OCI-LY3 (cell line): ENCODE data around the gene DECR2.

Experiments
- H2AFZ ChIP-seq: fragments of 200-600, 300-600 bp; shearing (Covaris generic); 2 replicates; pipeline ENCODE4 v1.6.0; 2014; ENCODE audit warnings: antibody characterized with exemption, low read depth, low read length
- H3K27ac ChIP-seq: fragments of 200-600, 300-600 bp; sonication (generic); 2 replicates; pipeline ENCODE4 v1.5.1; 2014; ENCODE audit warnings: mild to moderate bottlenecking, low read length, moderate library complexity, mixed read lengths
- H3K27me3 ChIP-seq: fragments of 200-600, 300-600 bp; sonication (generic); 2 replicates; pipeline ENCODE4 v1.6.1; 2014; ENCODE audit warnings: low read depth, low read length, mixed read lengths
- H3K36me3 ChIP-seq: fragments of 200-600, 300-600 bp; sonication (generic); replicated peaks from 2 replicates; pipeline ENCODE3; 2014; ENCODE audit warnings: low read depth, low read length, mixed read lengths
- H3K4me1 ChIP-seq: fragments of 300-600, 200-600 bp; sonication (generic); 2 replicates; pipeline ENCODE4 v1.6.1; 2014; ENCODE audit warnings: low read length, mixed read lengths
- H3K4me2 ChIP-seq: fragments of 200-600, 300-600 bp; sonication (generic); 2 replicates; pipeline ENCODE4 v1.6.1; 2014; ENCODE audit warnings: low read length, mixed read lengths
- H3K4me3 ChIP-seq: fragments of 300-600, 200-600 bp; sonication (generic); 2 replicates; pipeline ENCODE4 v1.5.1; 2014; ENCODE audit warnings: antibody characterized with exemption, mild to moderate bottlenecking, low read length, moderate library complexity
- H3K79me2 ChIP-seq: fragments of 300-600, 200-600 bp; shearing (Covaris generic); 2 replicates; pipeline ENCODE4 v1.6.1; 2014; ENCODE audit warnings: mild to moderate bottlenecking, low read length, mixed read lengths
- H3K9ac ChIP-seq: fragments of 300-600, 200-600 bp; shearing (Covaris generic); 2 replicates; pipeline ENCODE4 v1.6.0; 2014; ENCODE audit warnings: mild to moderate bottlenecking, low read length, moderate library complexity
- H3K9me3 ChIP-seq: fragments of 200-600, 300-600 bp; shearing (Covaris generic); 2 replicates; pipeline ENCODE4 v1.6.1; 2014; ENCODE audit warnings: low read length, mixed read lengths; ENCODE audit not compliant: insufficient read depth
- H4K20me1 ChIP-seq: fragments of 200-600, 300-600 bp; sonication (generic); 2 replicates; pipeline ENCODE4 v1.6.1; 2016; ENCODE audit warnings: low read length, mixed read lengths; ENCODE audit not compliant: insufficient read depth
- EZH2phosphoT487 ChIP-seq: fragments of 200-600 bp; shearing (Covaris generic); IDR thresholded peaks from 2 replicates; pipeline ENCODE4 v1.6.1; 2018; ENCODE audit warnings: antibody characterized with exemption, mixed run types, low read depth
- TF ChIP-seq, protein P1 (sequence below): fragments of 200-600, 300-600 bp; sonication (generic); IDR thresholded peaks from 2 replicates; pipeline ENCODE4 v1.5.1; 2014; ENCODE audit warnings: antibody characterized with exemption, low read length, low read depth

DECR2 gene

DNA sequence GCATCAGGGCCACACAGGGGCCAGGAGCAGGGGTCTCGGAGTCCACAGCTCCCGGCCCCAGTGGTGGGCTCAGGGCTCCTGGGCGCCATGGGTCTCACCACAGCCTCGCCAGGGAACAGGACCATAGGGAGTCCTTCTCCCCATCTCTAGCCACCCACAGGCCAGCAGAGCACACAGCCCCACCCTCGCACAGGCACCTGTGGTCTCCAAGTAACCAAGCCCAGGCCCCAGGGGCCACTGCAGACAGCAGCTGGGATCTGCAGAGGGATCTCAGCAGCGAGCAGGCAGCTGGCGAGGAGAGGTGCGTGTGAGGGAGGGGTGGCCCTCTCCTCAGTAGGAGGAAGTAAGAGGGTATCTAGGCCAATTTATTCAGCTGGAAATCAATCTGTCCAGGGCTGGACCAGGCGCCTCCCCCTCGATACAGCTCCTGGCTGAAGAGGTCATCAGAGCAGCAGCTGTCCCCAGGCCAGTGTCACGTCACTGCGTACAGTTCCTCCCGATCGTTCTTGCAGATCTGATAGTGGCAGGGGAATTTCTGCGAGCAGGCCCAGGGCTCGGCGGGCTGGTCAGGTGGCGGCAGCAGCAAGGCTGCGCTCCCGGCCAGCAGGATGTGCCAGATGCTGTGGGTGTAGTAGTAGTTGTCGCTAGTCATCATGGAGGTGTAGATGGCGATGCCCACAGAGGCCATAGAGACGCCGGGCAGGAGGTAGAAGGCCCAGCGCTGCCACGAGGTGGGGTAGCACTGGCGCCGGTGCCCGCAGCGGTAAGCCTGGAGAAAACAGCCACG, 30.0 kb upstream of the DECR2 start:
- Histone ChIP-seq H4K20me1 (no peaks in the 10 kb centered on the region; the same call in 1 of the 2 replicates), H3K79me2 (peaks cover 6% of the 10 kb centered on the region; the same call in 1 of the 2 replicates)

DNA sequence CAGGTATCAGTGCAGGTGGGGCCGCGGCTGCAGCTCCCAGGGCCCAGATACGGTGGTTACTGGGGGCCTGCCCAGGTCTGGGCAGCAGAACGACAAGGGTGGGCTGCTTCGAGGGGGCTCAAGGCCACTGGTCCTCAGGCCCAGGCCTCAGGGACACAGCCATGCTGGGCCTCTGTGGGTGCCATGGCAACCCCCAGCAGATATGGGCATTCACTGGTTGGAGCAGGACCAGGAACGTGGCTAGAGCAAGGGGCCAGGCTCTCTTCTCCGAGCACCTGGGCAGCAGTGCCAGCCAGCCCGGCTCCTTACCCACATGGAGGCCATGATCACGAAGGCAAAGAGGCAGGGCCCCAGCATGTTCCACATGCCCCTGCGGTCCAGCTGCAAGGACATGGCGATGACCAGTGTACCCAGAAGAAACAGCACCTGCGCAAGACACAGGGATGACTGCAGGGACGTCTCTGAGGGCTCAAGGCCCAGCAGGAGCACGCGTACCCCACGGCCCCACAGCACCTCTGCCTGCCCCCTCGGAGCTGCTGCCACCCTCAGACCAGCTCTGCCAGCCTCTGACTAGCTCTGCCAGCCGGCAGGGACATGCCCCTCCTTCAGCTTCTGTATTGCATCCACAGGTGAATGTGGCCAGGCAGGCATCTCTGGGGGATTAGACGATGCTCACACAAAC, 29.2 kb upstream of the DECR2 start:
- H3K9me3 ChIP-seq = no peaks in the 10 kb centered on the region

More for the DNA sequence above, 30.0 kb upstream of the DECR2 start:
- H3K4me1 ChIP-seq = peaks cover 13% of the 10 kb centered on the region
- H3K4me2 ChIP-seq = no peak overlapping the region
- no peak overlapping the region for H2AFZ ChIP-seq
- H3K27me3 ChIP-seq = no peaks in the 10 kb centered on the region
- no peaks in the 10 kb centered on the region for H3K9me3 ChIP-seq
- H3K36me3 ChIP-seq = peaks cover 10% of the 10 kb centered on the region
- TF ChIP-seq EZH2phosphoT487 = no peak
- TF ChIP-seq, protein P1, sequence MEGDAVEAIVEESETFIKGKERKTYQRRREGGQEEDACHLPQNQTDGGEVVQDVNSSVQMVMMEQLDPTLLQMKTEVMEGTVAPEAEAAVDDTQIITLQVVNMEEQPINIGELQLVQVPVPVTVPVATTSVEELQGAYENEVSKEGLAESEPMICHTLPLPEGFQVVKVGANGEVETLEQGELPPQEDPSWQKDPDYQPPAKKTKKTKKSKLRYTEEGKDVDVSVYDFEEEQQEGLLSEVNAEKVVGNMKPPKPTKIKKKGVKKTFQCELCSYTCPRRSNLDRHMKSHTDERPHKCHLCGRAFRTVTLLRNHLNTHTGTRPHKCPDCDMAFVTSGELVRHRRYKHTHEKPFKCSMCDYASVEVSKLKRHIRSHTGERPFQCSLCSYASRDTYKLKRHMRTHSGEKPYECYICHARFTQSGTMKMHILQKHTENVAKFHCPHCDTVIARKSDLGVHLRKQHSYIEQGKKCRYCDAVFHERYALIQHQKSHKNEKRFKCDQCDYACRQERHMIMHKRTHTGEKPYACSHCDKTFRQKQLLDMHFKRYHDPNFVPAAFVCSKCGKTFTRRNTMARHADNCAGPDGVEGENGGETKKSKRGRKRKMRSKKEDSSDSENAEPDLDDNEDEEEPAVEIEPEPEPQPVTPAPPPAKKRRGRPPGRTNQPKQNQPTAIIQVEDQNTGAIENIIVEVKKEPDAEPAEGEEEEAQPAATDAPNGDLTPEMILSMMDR = no peak
- H3K9ac ChIP-seq = no peak overlapping the region
- no peak overlapping the region for H3K4me3 ChIP-seq
- no peak overlapping the region for H3K27ac ChIP-seq

DNA sequence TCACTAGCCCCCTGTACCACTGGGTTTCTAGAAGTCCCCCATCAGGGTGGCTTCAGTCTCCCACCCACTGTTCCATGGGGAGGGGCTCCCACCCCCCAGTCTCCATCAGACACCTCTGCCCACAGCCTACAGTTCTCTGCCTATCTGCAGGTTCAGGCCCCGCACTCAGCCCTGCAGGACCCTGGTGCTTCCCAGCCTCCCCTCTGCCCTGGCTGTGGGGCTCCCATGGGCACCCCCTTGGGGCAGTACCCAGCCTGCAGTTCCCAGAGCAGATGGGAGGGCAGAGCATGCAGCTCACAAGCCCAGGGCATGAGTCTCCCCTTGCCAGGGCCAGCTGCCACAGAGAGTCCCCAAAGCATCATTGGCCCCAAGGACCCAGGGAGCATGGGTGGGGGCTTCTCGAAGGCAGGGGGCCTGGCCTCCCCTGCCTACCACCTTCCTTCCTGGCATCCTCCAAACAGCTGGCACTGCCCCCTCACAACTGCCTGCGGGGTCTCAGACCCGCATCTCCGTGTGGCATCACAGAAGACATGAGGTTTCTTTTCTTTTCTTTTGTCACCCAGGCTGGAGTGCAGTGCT, 28.6 kb upstream of the DECR2 start:
- peaks cover 2% of the 10 kb centered on the region for H3K36me3 ChIP-seq

More for the DNA sequence above, 29.2 kb upstream of the DECR2 start:
- H3K4me2 ChIP-seq = no peak overlapping the region
- no peaks in the 10 kb centered on the region for H3K27me3 ChIP-seq
- H3K4me1 ChIP-seq = peaks cover 13% of the 10 kb centered on the region
- no peaks in the 10 kb centered on the region; the same call in 1 of the 2 replicates for H4K20me1 ChIP-seq
- H3K9ac ChIP-seq = no peak overlapping the region
- peaks cover 6% of the 10 kb centered on the region; the same call in 1 of the 2 replicates for H3K79me2 ChIP-seq
- no peak overlapping the region for H3K4me3 ChIP-seq
- TF ChIP-seq, protein P1 = no peak
- TF ChIP-seq EZH2phosphoT487 = no peak
- peaks cover 8% of the 10 kb centered on the region for H3K36me3 ChIP-seq
- no peak overlapping the region for H2AFZ ChIP-seq
- H3K27ac ChIP-seq = no peak overlapping the region

More for the DNA sequence above, 28.6 kb upstream of the DECR2 start:
- no peaks in the 10 kb centered on the region; the same call in 1 of the 2 replicates for H4K20me1 ChIP-seq
- peaks cover 6% of the 10 kb centered on the region; the same call in 1 of the 2 replicates for H3K79me2 ChIP-seq
- H3K4me1 ChIP-seq = peaks cover 13% of the 10 kb centered on the region
- H3K9ac ChIP-seq = no peak overlapping the region
- no peak overlapping the region for H3K4me3 ChIP-seq
- no peak overlapping the region for H3K27ac ChIP-seq
- no peak overlapping the region for H3K4me2 ChIP-seq
- H3K27me3 ChIP-seq = no peaks in the 10 kb centered on the region
- no peaks in the 10 kb centered on the region for H3K9me3 ChIP-seq
- no peak for TF ChIP-seq EZH2phosphoT487
- TF ChIP-seq, protein P1 = no peak
- H2AFZ ChIP-seq = no peak overlapping the region
